Common myeloid progenitor, CD34-positive (primary cell): ENCODE data around the gene CCDC40.
"Not testable (repeated sequence)": the region's sequence is repeated elsewhere in the genome, so short reads cannot be mapped to it uniquely, and the experiment has no call there.

Source experiments
- CTCF ChIA-PET: fragments of 350-600 bp; sonication (Branson Sonifier 250); formaldehyde crosslinking; loops from one replicate; lab custom pipeline; 2021; ENCODE audit warnings: antibody characterized with exemption; lab: Charles Lee
- POLR2A ChIA-PET: fragments of 350-600 bp; sonication (Branson Sonifier 250); formaldehyde crosslinking; loops from one replicate; lab custom pipeline; 2021; ENCODE audit warnings: antibody characterized with exemption; lab: Charles Lee
- DNase-seq, 3 donors: peaks; one replicate each; pipeline versions ENCODE4 v3.0.0 to v3.0.0-alpha.2; 2013
- H3K27ac ChIP-seq, 2 experiments: 1 replicate in 1 of 2; 2 replicates in 1 of 2; pipeline ENCODE4 v1.7.0; 2013; ENCODE audit warnings: inconsistent platforms in 2 of 2, low read length in 2 of 2, mild to moderate bottlenecking in 2 of 2, low read depth in 1 of 2, moderate library complexity in 1 of 2; ENCODE audit not compliant: severe bottlenecking in 2 of 2, insufficient read depth in 1 of 2, poor library complexity in 1 of 2
- H3K27me3 ChIP-seq, 5 experiments: replicated peaks in 2 of 5; 1 replicate in 3 of 5; 2 replicates in 2 of 5; pipeline versions ENCODE4 v1.6.1 to v1.7.0; 2013; ENCODE audit warnings: low read length in 4 of 5, mild to moderate bottlenecking in 2 of 5, moderate library complexity in 2 of 5, inconsistent platforms in 1 of 5; ENCODE audit not compliant: insufficient read depth in 5 of 5, control insufficient read depth in 4 of 5
- H3K36me3 ChIP-seq, 4 experiments: 1 replicate in 2 of 4; 2 replicates in 2 of 4; pipeline versions ENCODE4 v1.6.1 to v1.7.0; 2013; ENCODE audit warnings: low read length in 3 of 4, control low read depth in 1 of 4, mild to moderate bottlenecking in 1 of 4; ENCODE audit not compliant: control insufficient read depth in 4 of 4, insufficient read depth in 4 of 4
- H3K4me1 ChIP-seq, 4 experiments: 1 replicate in 3 of 4; 2 replicates in 1 of 4; pipeline versions ENCODE4 v1.6.1 to v1.7.1; 2013; ENCODE audit warnings: low read length in 3 of 4, mild to moderate bottlenecking in 3 of 4, control low read depth in 1 of 4, inconsistent platforms in 1 of 4, moderate library complexity in 1 of 4; ENCODE audit not compliant: control insufficient read depth in 4 of 4, insufficient read depth in 4 of 4; ENCODE audit errors: control extremely low read depth in 1 of 4
- H3K4me3 ChIP-seq, 7 experiments: 1 replicate in 4 of 7; 2 replicates in 3 of 7; pipeline versions ENCODE4 v1.5.1 to v1.7.0; 2013; ENCODE audit warnings: mild to moderate bottlenecking in 7 of 7, low read length in 6 of 7, moderate library complexity in 6 of 7, inconsistent platforms in 2 of 7, low read depth in 2 of 7, control low read depth in 1 of 7; ENCODE audit not compliant: insufficient read depth in 4 of 7, control insufficient read depth in 1 of 7; ENCODE audit errors: extremely low read depth in 1 of 7
- H3K9me3 ChIP-seq, 5 experiments: 1 replicate in 4 of 5; 2 replicates in 1 of 5; pipeline versions ENCODE4 v1.6.1 to v1.7.1; 2013; ENCODE audit warnings: low read length in 4 of 5, mild to moderate bottlenecking in 2 of 5, inconsistent platforms in 1 of 5, low read depth in 1 of 5, moderate library complexity in 1 of 5; ENCODE audit not compliant: control insufficient read depth in 4 of 5, insufficient read depth in 2 of 5; ENCODE audit errors: control extremely low read depth in 1 of 5
- WGBS: methylation state at CpG from one replicate; pipeline ENCODE4 v1.1.5; 2013; ENCODE audit not compliant: insufficient coverage; 5-methylcytosine and 5-hydroxymethylcytosine counted together

Gene CCDC40

GRCh38 chr17:80089762-80090161, 53.3 kb downstream of the CCDC40 start:
- Histone ChIP-seq H3K4me1 (peaks cover 0 to 8% (median 0%) of the 10 kb centered on the region in 4 experiments), H3K9me3 (no peaks in the 10 kb centered on the region), H3K27ac (no peak overlapping the region), H3K4me3 (no peak overlapping the region), H3K27me3 (peaks cover 0 to 5% (median 0%) of the 10 kb centered on the region in 5 experiments), H3K36me3 (no peaks in the 10 kb centered on the region)
- ChIA-PET CTCF (interaction anchor here (1.0 to 1.3 kb wide), 2 partner anchors 12 to 85 kb away, joined by 4 to 5 read pairs; partner anchors contain the start of gene GAA), POLR2A (interaction anchor here (0.6 kb wide), 1 partner anchor 12 kb away, joined by 3 read pairs; the partner anchor contains the start of gene GAA)
- WGBS = 97% methylated on average over 15 of the region's 16 CpGs
- no peak for DNase-seq

- H3K9me3 ChIP-seq, CTCF ChIA-PET, H3K27me3 ChIP-seq, DNase-seq, POLR2A ChIA-PET, H3K4me1 ChIP-seq, H3K27ac ChIP-seq, H3K36me3 ChIP-seq, H3K4me3 ChIP-seq: not testable (repeated sequence)
- 94% methylated on average over 27 of the region's 44 CpGs for WGBS
These were observed 53.7 kb downstream of the CCDC40 start for GRCh38 chr17:80090164-80090563.

GRCh38 chr17:80091376-80091775, 54.9 kb downstream of the CCDC40 start:
- Histone ChIP-seq H3K36me3 (no peaks in the 10 kb centered on the region), H3K4me1 (peaks cover 0 to 8% (median 0%) of the 10 kb centered on the region in 4 experiments), H3K27ac (no peak overlapping the region), H3K4me3 (no peak overlapping the region), H3K27me3 (peaks cover 0 to 3% (median 0%) of the 10 kb centered on the region in 5 experiments), H3K9me3 (no peaks in the 10 kb centered on the region)
- no peak for DNase-seq
- ChIA-PET POLR2A (interaction anchor here (2.0 kb wide), 1 partner anchor 10 kb away, joined by 6 read pairs; the partner anchor contains the start of gene GAA), CTCF (no interaction called here)
- 100% methylated on average over 3 of the region's 4 CpGs for WGBS

GRCh38 chr17:80092959-80093358, 56.5 kb downstream of the CCDC40 start:
- Histone ChIP-seq H3K27me3 (no peaks in the 10 kb centered on the region), H3K4me3 (no peak overlapping the region), H3K9me3 (no peaks in the 10 kb centered on the region), H3K4me1 (peaks cover 0 to 8% (median 0%) of the 10 kb centered on the region in 4 experiments), H3K27ac (no peak overlapping the region), H3K36me3 (no peaks in the 10 kb centered on the region)
- POLR2A ChIA-PET = interaction anchor here (2.0 kb wide), 1 partner anchor 9 kb away, joined by 6 read pairs; the partner anchor contains the start of gene GAA
- WGBS = 67% methylated on average over 3 of the region's 8 CpGs
- CTCF ChIA-PET = interaction anchor here (1.0 to 1.6 kb wide), 3 partner anchors 8 to 53 kb away, joined by 3 to 4 read pairs (median 4); partner anchors contain the start of gene GAA
- peak in 1 of 3 donors; percentile 13 for DNase-seq

GRCh38 chr17:80095038-80095843, 58.8 kb downstream of the CCDC40 start:
- Histone ChIP-seq H3K9me3 (no peaks in the 10 kb centered on the region), H3K27me3 (no peaks in the 10 kb centered on the region), H3K4me1 (peaks cover 0 to 13% (median 0%) of the 10 kb centered on the region in 4 experiments), H3K36me3 (no peaks in the 10 kb centered on the region), H3K4me3 (no peak overlapping the region), H3K27ac (no peak overlapping the region)
- DNase-seq = no peak
- ChIA-PET POLR2A (no interaction called here), CTCF (no interaction called here)
- WGBS = 96% methylated on average over 33 of the region's 37 CpGs

- 94% methylated on average over 13 of the region's 16 CpGs for WGBS
- CTCF ChIA-PET = no interaction called here
- H3K36me3 ChIP-seq = no peaks in the 10 kb centered on the region
These were observed 59.5 kb downstream of the CCDC40 start for GRCh38 chr17:80095844-80096475.

More at GRCh38 chr17:80095844-80096475, 59.5 kb downstream of the CCDC40 start:
- Histone ChIP-seq H3K4me3 (no peak overlapping the region), H3K9me3 (no peaks in the 10 kb centered on the region), H3K27ac (no peak overlapping the region), H3K27me3 (no peaks in the 10 kb centered on the region), H3K4me1 (peaks cover 0 to 19% (median 4%) of the 10 kb centered on the region in 4 experiments)
- no peak for DNase-seq
- POLR2A ChIA-PET = no interaction called here
